Neuronal stem cell (in vitro differentiated cells): ENCODE results near the gene CPPED1. TPM values are rescaled to one million over a fixed set of nuclear protein-coding genes. Genes with fewer than 3 reads are reported as not detected.

Experiments used
- small RNA-seq: library from polyadenylated mRNA; stranded (forward); fragments of <200 nt; extraction: miRNeasy Mini kit (QIAGEN cat#:217004); gene quantifications from one replicate; pipeline ENCODE3, GENCODE V24; 2013; ENCODE audit not compliant: insufficient read depth

Gene CPPED1

Small RNA genes lying within 50 kb of the gene (small RNA-seq; reads per million reads assigned to genes)
- gene MIR4718: not detected
- not detected for gene RF00443
